KMS-11 (cell line): ENCODE results near the gene CFAP45.

Experiments used
- H2AFZ ChIP-seq: fragments of 200-600 bp; sonication (generic); 2 replicates; pipeline ENCODE4 v1.6.1; 2016; ENCODE audit warnings: antibody characterized with exemption, mixed run types, low read depth
- H3K27ac ChIP-seq: fragments of 200-600 bp; sonication (generic); 2 replicates; pipeline ENCODE4 v1.6.1; 2016; ENCODE audit warnings: mild to moderate bottlenecking, mixed run types
- H3K27me3 ChIP-seq: fragments of 200-600 bp; sonication (generic); 2 replicates; pipeline ENCODE4 v1.6.1; 2017; ENCODE audit warnings: mild to moderate bottlenecking, low read depth, mixed run types, moderate library complexity; ENCODE audit not compliant: insufficient read depth
- H3K36me3 ChIP-seq: fragments of 200-600 bp; sonication (generic); 2 replicates; pipeline ENCODE4 v1.6.1; 2017; ENCODE audit warnings: mild to moderate bottlenecking, mixed run types; ENCODE audit not compliant: insufficient read depth
- H3K4me1 ChIP-seq: fragments of 200-600 bp; sonication (generic); 2 replicates; pipeline ENCODE4 v1.6.1; 2016; ENCODE audit warnings: mild to moderate bottlenecking, low read depth, mixed run types; ENCODE audit not compliant: poor library complexity, severe bottlenecking
- H3K4me2 ChIP-seq: fragments of 200-600 bp; sonication (generic); 2 replicates; pipeline ENCODE4 v1.7.0; 2016; ENCODE audit warnings: mild to moderate bottlenecking, mixed run types
- H3K4me3 ChIP-seq: fragments of 200-600 bp; sonication (generic); IDR thresholded peaks from 2 replicates; pipeline ENCODE4 v1.6.1; 2017; ENCODE audit warnings: low read depth, low read length, mixed read lengths; ENCODE audit not compliant: insufficient read depth
- H3K79me2 ChIP-seq: fragments of 200-600 bp; sonication (generic); 2 replicates; pipeline ENCODE4 v1.6.1; 2016; ENCODE audit warnings: low read depth, mixed run types; ENCODE audit not compliant: insufficient read depth
- H3K9ac ChIP-seq: fragments of 200-600 bp; sonication (generic); 2 replicates; pipeline ENCODE4 v1.6.1; 2016; ENCODE audit warnings: mild to moderate bottlenecking, mixed run types
- H4K20me1 ChIP-seq: fragments of 200-600 bp; sonication (generic); 2 replicates; pipeline ENCODE4 v1.6.1; 2016; ENCODE audit warnings: mild to moderate bottlenecking, mixed run types; ENCODE audit not compliant: insufficient read depth
- CTCF ChIP-seq: fragments of 200-600 bp; sonication (generic); conservative IDR thresholded peaks from 2 replicates; pipeline ENCODE4 v1.6.1; 2017; ENCODE audit warnings: low read depth, mild to moderate bottlenecking, antibody characterized with exemption, low read length, moderate library complexity, mixed read lengths

CFAP45 gene

GRCh38 chr1:159933347-159933746 is 33.4 kb upstream of the CFAP45 start:
- H3K9ac ChIP-seq, result no peak overlapping the region
- no peaks in the 10 kb centered on the region for H3K79me2 ChIP-seq
- TF ChIP-seq CTCF, result no peak
- no peaks in the 10 kb centered on the region for H3K27me3 ChIP-seq
- no peak overlapping the region for H3K4me2 ChIP-seq
- no peak overlapping the region for H3K27ac ChIP-seq
- no peaks in the 10 kb centered on the region for H3K36me3 ChIP-seq
- H3K4me3 ChIP-seq, result no peak overlapping the region
- H3K4me1 ChIP-seq, result peaks cover 19% of the 10 kb centered on the region
- H4K20me1 ChIP-seq, result no peaks in the 10 kb centered on the region
- H2AFZ ChIP-seq, result no peak overlapping the region

- H2AFZ ChIP-seq, result no peak overlapping the region
- no peaks in the 10 kb centered on the region for H3K27me3 ChIP-seq
- no peaks in the 10 kb centered on the region for H3K36me3 ChIP-seq
- no peak overlapping the region for H3K27ac ChIP-seq
- no peak for TF ChIP-seq CTCF
- no peaks in the 10 kb centered on the region for H3K79me2 ChIP-seq
- H3K9ac ChIP-seq, result no peak overlapping the region
- H3K4me3 ChIP-seq, result no peak overlapping the region
- H3K4me1 ChIP-seq, result peaks cover 13% of the 10 kb centered on the region
- H3K4me2 ChIP-seq, result no peak overlapping the region
- H4K20me1 ChIP-seq, result no peaks in the 10 kb centered on the region
These were observed 32.6 kb upstream of the CFAP45 start for GRCh38 chr1:159932296-159933285.

GRCh38 chr1:159931795-159932173 is 31.8 kb upstream of the CFAP45 start:
- Histone ChIP-seq H3K27ac (no peak overlapping the region), H3K4me2 (no peak overlapping the region), H3K27me3 (no peaks in the 10 kb centered on the region), H3K4me3 (no peak overlapping the region), H2AFZ (no peak overlapping the region), H3K9ac (no peak overlapping the region), H3K4me1 (peaks cover 9% of the 10 kb centered on the region), H3K79me2 (no peaks in the 10 kb centered on the region), H3K36me3 (no peaks in the 10 kb centered on the region), H4K20me1 (no peaks in the 10 kb centered on the region)
- TF ChIP-seq CTCF, result no peak

- Histone ChIP-seq H3K27ac (no peak overlapping the region), H3K36me3 (no peaks in the 10 kb centered on the region), H3K4me1 (peaks cover 8% of the 10 kb centered on the region), H3K4me3 (no peak overlapping the region), H2AFZ (no peak overlapping the region), H3K79me2 (no peaks in the 10 kb centered on the region), H3K4me2 (no peak overlapping the region), H3K9ac (no peak overlapping the region), H3K27me3 (no peaks in the 10 kb centered on the region), H4K20me1 (no peaks in the 10 kb centered on the region)
- no peak for TF ChIP-seq CTCF
These were observed 31.3 kb upstream of the CFAP45 start for GRCh38 chr1:159931101-159931794.
